Transverse colon (tissue), 4 donors: ENCODE measurements around the gene FBXW10B.
"Not testable (repeated sequence)": the region's sequence is repeated elsewhere in the genome, so short reads cannot be mapped to it uniquely, and the experiment has no call there.

ENCODE experiments used
- CTCF ChIP-seq, 5 experiments: fragments of 200-600 bp in 3 of 5; fragments of 450-650 bp in 2 of 5; sonication (generic) in 3 of 5; IDR thresholded peaks; 1 replicate in 2 of 5; 2 replicates in 3 of 5; pipeline ENCODE4 v1.5.1; 2016 to 2017; ENCODE audit warnings: antibody characterized with exemption in 5 of 5, inconsistent platforms in 3 of 5, mild to moderate bottlenecking in 2 of 5, moderate library complexity in 1 of 5
- EP300 ChIP-seq: sonication (generic); formaldehyde crosslinking; IDR thresholded peaks from one replicate; pipeline ENCODE4 v1.6.1; 2017; ENCODE audit warnings: antibody characterized with exemption, low read depth
- POLR2A ChIP-seq: fragments of 450-650 bp; IDR thresholded peaks from one replicate; pipeline ENCODE4 v1.6.1; 2016; ENCODE audit warnings: antibody characterized with exemption, mild to moderate bottlenecking, moderate library complexity
- POLR2AphosphoS5 ChIP-seq, 3 donors: sonication (generic); formaldehyde crosslinking; IDR thresholded peaks; one replicate each; pipeline ENCODE4 v1.6.1; 2016; ENCODE audit warnings: antibody characterized with exemption in 3 of 3

- TF ChIP-seq CTCF (IDR thresholded peaks at IDR 0.05); POLR2A; EP300; POLR2AphosphoS5 (IDR thresholded peaks at IDR 0.05): not testable (repeated sequence)
Measured at GRCh38 chr17:15654401-15654800, 34.9 kb upstream of the FBXW10B start.
